ENCODE results near the gene A4GALT.

A4GALT gene

DNA sequence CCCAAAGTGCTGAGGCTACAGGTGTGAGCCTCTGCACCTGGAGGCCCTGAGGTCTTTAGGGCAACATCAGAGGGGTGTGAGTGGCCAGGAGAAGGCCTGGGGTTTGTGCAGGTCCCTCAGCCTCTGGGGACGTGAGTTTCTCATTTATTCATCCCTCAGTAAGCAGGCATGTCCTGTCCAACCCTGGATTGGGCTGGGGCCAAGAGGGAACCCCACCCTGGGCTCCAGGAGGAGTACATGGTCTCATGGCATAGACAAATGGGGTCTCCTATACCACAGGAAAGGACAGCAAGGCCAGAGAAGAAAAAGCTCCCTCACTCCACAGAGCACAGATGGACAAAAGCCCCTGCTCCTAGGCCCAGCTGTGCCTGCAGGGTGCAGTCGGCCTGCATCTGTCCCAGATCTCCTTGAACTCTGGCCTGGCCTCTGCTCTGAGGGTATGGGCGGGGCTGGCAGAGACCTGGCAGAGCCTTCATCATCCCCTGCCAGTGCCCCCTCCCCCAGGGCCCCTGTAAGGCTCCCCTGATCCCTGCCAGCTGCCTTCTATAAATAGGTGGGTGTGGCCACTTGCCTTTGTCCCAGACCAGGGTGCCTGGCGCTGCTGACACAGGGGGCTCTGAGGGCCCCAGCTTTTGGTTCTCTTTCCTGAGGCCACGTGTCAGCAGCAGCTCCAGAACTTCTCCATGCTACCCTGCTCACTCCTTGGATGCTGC is 34.6 kb downstream of the A4GALT start:
- Histone ChIP-seq H3K27me3 (no peaks in the 10 kb centered on the region), H3K4me3 (ENCODE audit: low read depth in 1 of 2, low read length in 1 of 2) (no peak overlapping the region), H3K9me3 (no peaks in the 10 kb centered on the region), H3K27ac (no peak overlapping the region), H3K36me3 (no peaks in the 10 kb centered on the region), H3K4me1 (ENCODE audit: control insufficient read depth in 1 of 2, insufficient read depth in 1 of 2, low read depth in 1 of 2, low read length in 1 of 2) (no peaks in the 10 kb centered on the region)
- TF ChIP-seq, protein P1, sequence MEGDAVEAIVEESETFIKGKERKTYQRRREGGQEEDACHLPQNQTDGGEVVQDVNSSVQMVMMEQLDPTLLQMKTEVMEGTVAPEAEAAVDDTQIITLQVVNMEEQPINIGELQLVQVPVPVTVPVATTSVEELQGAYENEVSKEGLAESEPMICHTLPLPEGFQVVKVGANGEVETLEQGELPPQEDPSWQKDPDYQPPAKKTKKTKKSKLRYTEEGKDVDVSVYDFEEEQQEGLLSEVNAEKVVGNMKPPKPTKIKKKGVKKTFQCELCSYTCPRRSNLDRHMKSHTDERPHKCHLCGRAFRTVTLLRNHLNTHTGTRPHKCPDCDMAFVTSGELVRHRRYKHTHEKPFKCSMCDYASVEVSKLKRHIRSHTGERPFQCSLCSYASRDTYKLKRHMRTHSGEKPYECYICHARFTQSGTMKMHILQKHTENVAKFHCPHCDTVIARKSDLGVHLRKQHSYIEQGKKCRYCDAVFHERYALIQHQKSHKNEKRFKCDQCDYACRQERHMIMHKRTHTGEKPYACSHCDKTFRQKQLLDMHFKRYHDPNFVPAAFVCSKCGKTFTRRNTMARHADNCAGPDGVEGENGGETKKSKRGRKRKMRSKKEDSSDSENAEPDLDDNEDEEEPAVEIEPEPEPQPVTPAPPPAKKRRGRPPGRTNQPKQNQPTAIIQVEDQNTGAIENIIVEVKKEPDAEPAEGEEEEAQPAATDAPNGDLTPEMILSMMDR (IDR thresholded peaks at IDR 0.05) = no peak

DNA sequence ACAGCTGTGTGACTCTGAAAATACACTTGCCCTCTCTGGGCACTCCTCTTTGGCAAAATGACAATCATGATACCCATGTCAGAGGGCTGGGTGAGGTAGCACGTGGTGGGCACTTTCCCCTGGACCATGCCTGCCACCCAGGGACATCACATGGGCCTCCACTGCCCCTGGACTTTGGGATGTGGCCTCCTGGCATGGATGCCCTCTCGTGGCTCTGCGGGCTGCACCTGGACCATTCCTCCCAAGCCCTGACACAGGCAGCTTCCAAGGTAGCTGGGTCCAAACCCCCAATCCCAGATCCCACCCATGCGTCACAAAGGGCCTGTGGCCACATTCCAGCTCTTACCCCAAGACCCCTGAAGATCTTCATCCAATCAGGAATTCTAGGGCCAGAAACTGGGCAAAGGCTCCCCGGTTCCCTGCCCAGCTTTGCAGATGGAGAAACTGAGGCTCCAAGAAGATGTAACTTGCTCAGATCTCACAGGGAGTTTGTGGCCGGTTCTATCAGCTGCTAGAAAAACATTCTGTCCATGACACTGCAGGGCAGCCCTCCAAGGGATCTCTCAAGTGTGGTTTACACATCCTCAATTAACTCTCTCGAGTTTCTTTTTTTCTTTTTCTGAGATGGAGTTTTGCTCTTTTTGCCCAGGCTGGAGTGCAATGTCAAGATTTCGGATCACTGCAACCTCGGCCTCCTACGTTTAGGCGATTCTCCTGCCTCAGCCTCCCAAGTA is 36.0 kb downstream of the A4GALT start:
- Histone ChIP-seq H3K36me3 (no peaks in the 10 kb centered on the region), H3K9me3 (no peaks in the 10 kb centered on the region), H3K27ac (no peak overlapping the region), H3K27me3 (no peaks in the 10 kb centered on the region), H3K4me1 (ENCODE audit: control insufficient read depth in 1 of 2, insufficient read depth in 1 of 2, low read depth in 1 of 2, low read length in 1 of 2) (no peaks in the 10 kb centered on the region), H3K4me3 (ENCODE audit: low read depth in 1 of 2, low read length in 1 of 2) (no peak overlapping the region)
- TF ChIP-seq, protein P1 (IDR thresholded peaks at IDR 0.05) = no peak

DNA sequence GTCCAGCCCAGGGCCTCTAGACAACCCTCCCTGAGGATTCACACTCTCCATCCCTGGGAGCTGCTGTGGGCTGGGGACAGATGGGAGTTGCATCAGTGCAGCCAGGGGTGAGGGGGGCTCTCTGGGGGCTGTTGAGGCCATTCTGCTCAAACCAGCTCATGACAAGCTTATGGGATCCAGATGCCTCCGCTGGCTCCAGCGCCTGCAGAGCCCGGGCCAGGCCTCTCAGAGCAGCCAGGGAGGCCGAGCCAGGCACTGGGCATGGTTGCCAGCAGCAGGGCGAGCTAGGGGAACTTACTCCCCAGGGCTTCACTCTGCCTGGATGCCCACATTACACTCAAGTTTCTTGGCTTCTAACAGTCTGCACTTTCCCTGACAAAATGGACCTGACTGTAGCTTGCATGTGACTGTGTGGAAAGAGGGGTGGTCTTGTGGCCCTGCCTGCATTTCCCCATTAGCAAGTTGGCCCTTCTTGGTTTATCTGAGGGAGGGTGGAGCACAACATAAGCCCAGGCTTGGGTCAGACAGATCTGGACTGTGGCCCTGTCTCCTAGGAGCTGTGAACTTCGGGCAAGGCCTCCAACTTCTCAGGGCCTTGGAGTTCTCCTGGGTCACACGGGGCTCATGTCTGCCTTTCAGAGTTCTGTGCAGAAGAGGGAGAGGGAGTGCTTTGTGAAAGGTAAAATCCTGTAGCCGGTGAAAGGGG is 36.9 kb downstream of the A4GALT start:
- H3K4me3 ChIP-seq (ENCODE audit: low read depth in 1 of 2, low read length in 1 of 2) = no peak overlapping the region
- H3K27ac ChIP-seq = no peak overlapping the region
- no peaks in the 10 kb centered on the region for H3K36me3 ChIP-seq
- TF ChIP-seq, protein P1 (IDR thresholded peaks at IDR 0.05) = no peak
- H3K27me3 ChIP-seq = no peaks in the 10 kb centered on the region
- no peaks in the 10 kb centered on the region for H3K9me3 ChIP-seq
- H3K4me1 ChIP-seq (ENCODE audit: control insufficient read depth in 1 of 2, insufficient read depth in 1 of 2, low read depth in 1 of 2, low read length in 1 of 2) = no peaks in the 10 kb centered on the region

DNA sequence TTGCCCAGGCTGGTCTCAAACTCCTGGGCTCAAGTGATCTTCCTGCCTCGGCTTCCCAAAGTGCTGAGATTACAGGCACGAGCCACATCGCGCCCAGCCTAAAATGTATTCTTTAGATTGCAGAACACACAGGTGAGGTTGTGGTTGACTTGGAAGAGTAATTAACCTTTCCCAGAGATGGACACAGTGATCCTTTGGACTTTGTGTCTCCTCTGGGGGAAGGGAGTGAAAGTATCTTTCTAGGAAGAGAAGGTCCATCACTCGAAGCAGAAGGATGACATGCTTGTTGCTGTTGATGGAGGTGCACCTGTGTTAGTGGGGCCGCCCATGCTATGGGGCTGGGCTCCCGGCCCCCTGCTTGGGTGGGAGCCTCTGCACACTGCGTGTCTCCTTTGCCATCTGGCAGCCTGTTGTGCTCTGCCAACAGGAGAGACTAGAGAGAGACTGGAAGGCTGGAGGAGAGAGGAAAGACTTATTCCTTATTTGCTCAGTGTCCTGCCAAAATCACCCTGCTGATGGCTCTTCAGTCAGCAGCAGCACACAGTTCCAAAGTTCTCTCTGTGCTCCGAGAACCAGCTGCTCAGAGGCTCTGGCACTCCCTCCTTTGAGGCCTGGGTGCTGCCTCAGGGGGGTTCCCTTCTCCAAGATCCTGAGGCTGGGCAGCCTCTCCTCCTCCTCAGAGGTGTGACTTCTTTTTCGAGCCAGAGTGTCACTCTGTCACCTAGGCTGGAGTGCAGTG is 38.4 kb downstream of the A4GALT start:
- H3K9me3 ChIP-seq = no peaks in the 10 kb centered on the region
- H3K27ac ChIP-seq = no peak overlapping the region
- no peaks in the 10 kb centered on the region for H3K27me3 ChIP-seq
- no peaks in the 10 kb centered on the region for H3K36me3 ChIP-seq
- TF ChIP-seq, protein P1 (IDR thresholded peaks at IDR 0.05) = no peak
- H3K4me3 ChIP-seq (ENCODE audit: low read depth in 1 of 2, low read length in 1 of 2) = no peak overlapping the region
- no peaks in the 10 kb centered on the region for H3K4me1 ChIP-seq (ENCODE audit: control insufficient read depth in 1 of 2, insufficient read depth in 1 of 2, low read depth in 1 of 2, low read length in 1 of 2)

DNA sequence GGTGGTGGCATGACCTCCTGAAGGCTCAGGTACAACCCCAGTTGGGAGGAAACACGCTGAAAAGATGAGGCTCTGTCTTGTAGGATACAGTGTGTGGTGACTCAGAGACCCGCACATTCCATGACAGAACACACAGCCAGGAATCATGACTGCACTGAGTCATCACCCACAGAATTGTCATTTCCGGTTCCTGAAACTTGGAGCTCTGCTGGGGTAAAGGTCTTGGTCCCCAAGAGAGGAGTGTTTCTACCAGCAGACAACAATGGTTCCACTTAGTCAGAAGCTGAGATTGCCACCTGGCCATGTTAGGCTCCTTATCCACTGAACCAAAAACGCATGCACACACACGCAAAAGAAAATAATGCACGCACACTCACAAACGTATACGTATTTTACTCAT is 40.0 kb downstream of the A4GALT start:
- TF ChIP-seq, protein P1 (IDR thresholded peaks at IDR 0.05) = no peak
- Histone ChIP-seq H3K4me1 (ENCODE audit: control insufficient read depth in 1 of 2, insufficient read depth in 1 of 2, low read depth in 1 of 2, low read length in 1 of 2) (no peaks in the 10 kb centered on the region), H3K9me3 (no peaks in the 10 kb centered on the region), H3K36me3 (no peaks in the 10 kb centered on the region), H3K27me3 (peaks cover 5% of the 10 kb centered on the region), H3K27ac (no peak overlapping the region), H3K4me3 (ENCODE audit: low read depth in 1 of 2, low read length in 1 of 2) (no peak overlapping the region)

Data from neutrophil (primary cell).